ENCODE results near the gene TRIM24. TPM values are rescaled to one million over a fixed set of nuclear protein-coding genes. Genes with fewer than 3 reads are reported as not detected.

TRIM24 gene
- total RNA-seq, 1 experiment from 2014 or later = 113 TPM

DNA sequence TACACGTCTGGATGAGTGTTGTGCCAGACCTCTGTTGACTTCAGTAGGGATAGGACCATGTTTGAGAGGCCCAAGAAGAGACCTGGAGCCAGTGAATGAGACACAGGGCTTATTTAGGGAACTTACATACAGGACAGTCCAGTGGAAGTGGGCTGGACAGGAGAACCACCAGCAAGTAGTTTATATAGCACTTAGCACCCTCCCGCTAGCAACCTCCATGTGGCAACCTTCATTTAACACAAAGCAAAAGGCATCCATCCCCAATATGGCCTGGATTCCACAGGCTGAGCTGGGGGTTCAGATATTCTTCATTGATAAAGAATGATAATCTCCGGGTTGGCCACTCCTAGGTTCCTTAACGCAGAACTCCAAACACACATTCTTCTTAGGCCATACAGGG, 93.7 kb downstream of the TRIM24 start (continued):
- TF ChIP-seq, protein P1, sequence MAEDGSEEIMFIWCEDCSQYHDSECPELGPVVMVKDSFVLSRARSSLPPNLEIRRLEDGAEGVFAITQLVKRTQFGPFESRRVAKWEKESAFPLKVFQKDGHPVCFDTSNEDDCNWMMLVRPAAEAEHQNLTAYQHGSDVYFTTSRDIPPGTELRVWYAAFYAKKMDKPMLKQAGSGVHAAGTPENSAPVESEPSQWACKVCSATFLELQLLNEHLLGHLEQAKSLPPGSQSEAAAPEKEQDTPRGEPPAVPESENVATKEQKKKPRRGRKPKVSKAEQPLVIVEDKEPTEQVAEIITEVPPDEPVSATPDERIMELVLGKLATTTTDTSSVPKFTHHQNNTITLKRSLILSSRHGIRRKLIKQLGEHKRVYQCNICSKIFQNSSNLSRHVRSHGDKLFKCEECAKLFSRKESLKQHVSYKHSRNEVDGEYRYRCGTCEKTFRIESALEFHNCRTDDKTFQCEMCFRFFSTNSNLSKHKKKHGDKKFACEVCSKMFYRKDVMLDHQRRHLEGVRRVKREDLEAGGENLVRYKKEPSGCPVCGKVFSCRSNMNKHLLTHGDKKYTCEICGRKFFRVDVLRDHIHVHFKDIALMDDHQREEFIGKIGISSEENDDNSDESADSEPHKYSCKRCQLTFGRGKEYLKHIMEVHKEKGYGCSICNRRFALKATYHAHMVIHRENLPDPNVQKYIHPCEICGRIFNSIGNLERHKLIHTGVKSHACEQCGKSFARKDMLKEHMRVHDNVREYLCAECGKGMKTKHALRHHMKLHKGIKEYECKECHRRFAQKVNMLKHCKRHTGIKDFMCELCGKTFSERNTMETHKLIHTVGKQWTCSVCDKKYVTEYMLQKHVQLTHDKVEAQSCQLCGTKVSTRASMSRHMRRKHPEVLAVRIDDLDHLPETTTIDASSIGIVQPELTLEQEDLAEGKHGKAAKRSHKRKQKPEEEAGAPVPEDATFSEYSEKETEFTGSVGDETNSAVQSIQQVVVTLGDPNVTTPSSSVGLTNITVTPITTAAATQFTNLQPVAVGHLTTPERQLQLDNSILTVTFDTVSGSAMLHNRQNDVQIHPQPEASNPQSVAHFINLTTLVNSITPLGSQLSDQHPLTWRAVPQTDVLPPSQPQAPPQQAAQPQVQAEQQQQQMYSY (CRISPR knock-in tag; IDR thresholded peaks at IDR 0.05) = no peak
- TF ChIP-seq, protein P2, sequence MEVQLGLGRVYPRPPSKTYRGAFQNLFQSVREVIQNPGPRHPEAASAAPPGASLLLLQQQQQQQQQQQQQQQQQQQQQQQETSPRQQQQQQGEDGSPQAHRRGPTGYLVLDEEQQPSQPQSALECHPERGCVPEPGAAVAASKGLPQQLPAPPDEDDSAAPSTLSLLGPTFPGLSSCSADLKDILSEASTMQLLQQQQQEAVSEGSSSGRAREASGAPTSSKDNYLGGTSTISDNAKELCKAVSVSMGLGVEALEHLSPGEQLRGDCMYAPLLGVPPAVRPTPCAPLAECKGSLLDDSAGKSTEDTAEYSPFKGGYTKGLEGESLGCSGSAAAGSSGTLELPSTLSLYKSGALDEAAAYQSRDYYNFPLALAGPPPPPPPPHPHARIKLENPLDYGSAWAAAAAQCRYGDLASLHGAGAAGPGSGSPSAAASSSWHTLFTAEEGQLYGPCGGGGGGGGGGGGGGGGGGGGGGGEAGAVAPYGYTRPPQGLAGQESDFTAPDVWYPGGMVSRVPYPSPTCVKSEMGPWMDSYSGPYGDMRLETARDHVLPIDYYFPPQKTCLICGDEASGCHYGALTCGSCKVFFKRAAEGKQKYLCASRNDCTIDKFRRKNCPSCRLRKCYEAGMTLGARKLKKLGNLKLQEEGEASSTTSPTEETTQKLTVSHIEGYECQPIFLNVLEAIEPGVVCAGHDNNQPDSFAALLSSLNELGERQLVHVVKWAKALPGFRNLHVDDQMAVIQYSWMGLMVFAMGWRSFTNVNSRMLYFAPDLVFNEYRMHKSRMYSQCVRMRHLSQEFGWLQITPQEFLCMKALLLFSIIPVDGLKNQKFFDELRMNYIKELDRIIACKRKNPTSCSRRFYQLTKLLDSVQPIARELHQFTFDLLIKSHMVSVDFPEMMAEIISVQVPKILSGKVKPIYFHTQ (CRISPR knock-in tag; IDR thresholded peaks at IDR 0.05) = no peak
- TF ChIP-seq CBFB (CRISPR knock-in tag; IDR thresholded peaks at IDR 0.05; ENCODE audit: low read depth) = no peak

DNA sequence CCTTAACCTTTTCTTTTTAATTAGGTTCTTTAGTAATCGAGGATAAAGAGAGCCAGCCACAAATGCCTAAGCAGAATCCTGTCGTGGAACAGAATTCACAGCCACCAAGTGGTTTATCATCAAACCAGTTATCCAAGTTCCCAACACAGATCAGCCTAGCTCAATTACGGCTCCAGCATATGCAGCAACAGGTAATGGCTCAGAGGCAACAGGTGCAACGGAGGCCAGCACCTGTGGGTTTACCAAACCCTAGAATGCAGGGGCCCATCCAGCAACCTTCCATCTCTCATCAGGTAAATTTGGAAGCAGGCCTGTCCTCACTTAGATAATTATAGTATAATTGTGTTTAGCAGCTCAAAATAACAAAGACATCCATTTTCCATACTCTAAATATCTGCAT, 94.6 kb downstream of the TRIM24 start:
- ATAC-seq = no peak

More for the DNA sequence above, 94.6 kb downstream of the TRIM24 start:
- TF ChIP-seq RELA (CRISPR knock-in tag; IDR thresholded peaks at IDR 0.05; ENCODE audit: borderline replicate concordance) (no peak), FOXJ3 (CRISPR knock-in tag; IDR thresholded peaks at IDR 0.05; ENCODE audit: borderline replicate concordance) (no peak)
- TF ChIP-seq, protein P3, sequence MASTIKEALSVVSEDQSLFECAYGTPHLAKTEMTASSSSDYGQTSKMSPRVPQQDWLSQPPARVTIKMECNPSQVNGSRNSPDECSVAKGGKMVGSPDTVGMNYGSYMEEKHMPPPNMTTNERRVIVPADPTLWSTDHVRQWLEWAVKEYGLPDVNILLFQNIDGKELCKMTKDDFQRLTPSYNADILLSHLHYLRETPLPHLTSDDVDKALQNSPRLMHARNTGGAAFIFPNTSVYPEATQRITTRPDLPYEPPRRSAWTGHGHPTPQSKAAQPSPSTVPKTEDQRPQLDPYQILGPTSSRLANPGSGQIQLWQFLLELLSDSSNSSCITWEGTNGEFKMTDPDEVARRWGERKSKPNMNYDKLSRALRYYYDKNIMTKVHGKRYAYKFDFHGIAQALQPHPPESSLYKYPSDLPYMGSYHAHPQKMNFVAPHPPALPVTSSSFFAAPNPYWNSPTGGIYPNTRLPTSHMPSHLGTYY (CRISPR knock-in tag; IDR thresholded peaks at IDR 0.05) = no peak
- TF ChIP-seq, protein P4, sequence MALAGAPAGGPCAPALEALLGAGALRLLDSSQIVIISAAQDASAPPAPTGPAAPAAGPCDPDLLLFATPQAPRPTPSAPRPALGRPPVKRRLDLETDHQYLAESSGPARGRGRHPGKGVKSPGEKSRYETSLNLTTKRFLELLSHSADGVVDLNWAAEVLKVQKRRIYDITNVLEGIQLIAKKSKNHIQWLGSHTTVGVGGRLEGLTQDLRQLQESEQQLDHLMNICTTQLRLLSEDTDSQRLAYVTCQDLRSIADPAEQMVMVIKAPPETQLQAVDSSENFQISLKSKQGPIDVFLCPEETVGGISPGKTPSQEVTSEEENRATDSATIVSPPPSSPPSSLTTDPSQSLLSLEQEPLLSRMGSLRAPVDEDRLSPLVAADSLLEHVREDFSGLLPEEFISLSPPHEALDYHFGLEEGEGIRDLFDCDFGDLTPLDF (CRISPR knock-in tag; IDR thresholded peaks at IDR 0.05) = no peak
- TF ChIP-seq, protein P5, sequence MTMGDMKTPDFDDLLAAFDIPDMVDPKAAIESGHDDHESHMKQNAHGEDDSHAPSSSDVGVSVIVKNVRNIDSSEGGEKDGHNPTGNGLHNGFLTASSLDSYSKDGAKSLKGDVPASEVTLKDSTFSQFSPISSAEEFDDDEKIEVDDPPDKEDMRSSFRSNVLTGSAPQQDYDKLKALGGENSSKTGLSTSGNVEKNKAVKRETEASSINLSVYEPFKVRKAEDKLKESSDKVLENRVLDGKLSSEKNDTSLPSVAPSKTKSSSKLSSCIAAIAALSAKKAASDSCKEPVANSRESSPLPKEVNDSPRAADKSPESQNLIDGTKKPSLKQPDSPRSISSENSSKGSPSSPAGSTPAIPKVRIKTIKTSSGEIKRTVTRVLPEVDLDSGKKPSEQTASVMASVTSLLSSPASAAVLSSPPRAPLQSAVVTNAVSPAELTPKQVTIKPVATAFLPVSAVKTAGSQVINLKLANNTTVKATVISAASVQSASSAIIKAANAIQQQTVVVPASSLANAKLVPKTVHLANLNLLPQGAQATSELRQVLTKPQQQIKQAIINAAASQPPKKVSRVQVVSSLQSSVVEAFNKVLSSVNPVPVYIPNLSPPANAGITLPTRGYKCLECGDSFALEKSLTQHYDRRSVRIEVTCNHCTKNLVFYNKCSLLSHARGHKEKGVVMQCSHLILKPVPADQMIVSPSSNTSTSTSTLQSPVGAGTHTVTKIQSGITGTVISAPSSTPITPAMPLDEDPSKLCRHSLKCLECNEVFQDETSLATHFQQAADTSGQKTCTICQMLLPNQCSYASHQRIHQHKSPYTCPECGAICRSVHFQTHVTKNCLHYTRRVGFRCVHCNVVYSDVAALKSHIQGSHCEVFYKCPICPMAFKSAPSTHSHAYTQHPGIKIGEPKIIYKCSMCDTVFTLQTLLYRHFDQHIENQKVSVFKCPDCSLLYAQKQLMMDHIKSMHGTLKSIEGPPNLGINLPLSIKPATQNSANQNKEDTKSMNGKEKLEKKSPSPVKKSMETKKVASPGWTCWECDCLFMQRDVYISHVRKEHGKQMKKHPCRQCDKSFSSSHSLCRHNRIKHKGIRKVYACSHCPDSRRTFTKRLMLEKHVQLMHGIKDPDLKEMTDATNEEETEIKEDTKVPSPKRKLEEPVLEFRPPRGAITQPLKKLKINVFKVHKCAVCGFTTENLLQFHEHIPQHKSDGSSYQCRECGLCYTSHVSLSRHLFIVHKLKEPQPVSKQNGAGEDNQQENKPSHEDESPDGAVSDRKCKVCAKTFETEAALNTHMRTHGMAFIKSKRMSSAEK (CRISPR knock-in tag; IDR thresholded peaks at IDR 0.05; ENCODE audit: borderline replicate concordance) = no peak
- TF ChIP-seq, protein P6, sequence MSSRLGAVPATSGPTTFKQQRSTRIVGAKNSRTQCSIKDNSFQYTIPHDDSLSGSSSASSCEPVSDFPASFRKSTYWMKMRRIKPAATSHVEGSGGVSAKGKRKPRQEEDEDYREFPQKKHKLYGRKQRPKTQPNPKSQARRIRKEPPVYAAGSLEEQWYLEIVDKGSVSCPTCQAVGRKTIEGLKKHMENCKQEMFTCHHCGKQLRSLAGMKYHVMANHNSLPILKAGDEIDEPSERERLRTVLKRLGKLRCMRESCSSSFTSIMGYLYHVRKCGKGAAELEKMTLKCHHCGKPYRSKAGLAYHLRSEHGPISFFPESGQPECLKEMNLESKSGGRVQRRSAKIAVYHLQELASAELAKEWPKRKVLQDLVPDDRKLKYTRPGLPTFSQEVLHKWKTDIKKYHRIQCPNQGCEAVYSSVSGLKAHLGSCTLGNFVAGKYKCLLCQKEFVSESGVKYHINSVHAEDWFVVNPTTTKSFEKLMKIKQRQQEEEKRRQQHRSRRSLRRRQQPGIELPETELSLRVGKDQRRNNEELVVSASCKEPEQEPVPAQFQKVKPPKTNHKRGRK (CRISPR knock-in tag; IDR thresholded peaks at IDR 0.05; ENCODE audit: borderline replicate concordance) = no peak
- Mint-ChIP-seq H3K36me3 (peaks cover 97% of the 10 kb centered on the region), H3K4me1 (no peaks in the 10 kb centered on the region), H3K27me3 (ENCODE audit: low read depth) (peaks cover 6% of the 10 kb centered on the region; the same call in 1 of the 2 replicates), H3K9me3 (peaks cover 67% of the 10 kb centered on the region), H3K27ac (no peak overlapping the region), H3K4me3 (no peak overlapping the region)
- DNase-seq (ENCODE audit: low spot score) = no peak
- ChIA-PET POLR2A (interaction anchor here (0.6 kb wide), 1 partner anchor 80 kb away, joined by 3 read pairs; no protein-coding TSS in a partner anchor), CTCF (no interaction called here)

Data from WTC11 (cell line).